ELR (cell line): ENCODE measurements around the gene HMGB1.

Experiments used
- DNase-seq: peaks from one replicate; pipeline ENCODE4 v3.0.0-alpha.2; 2015; ENCODE audit warnings: low read depth

HMGB1 gene

GRCh38 chr13:30465593-30466357, at the start of gene HMGB1:
Gene HMGB1, minus strand, starts transcription at chr13:30465936. Its CDS starts 2,256 bp downstream, at chr13:30463680.
- peak; percentile 100 for DNase-seq

DNA sequence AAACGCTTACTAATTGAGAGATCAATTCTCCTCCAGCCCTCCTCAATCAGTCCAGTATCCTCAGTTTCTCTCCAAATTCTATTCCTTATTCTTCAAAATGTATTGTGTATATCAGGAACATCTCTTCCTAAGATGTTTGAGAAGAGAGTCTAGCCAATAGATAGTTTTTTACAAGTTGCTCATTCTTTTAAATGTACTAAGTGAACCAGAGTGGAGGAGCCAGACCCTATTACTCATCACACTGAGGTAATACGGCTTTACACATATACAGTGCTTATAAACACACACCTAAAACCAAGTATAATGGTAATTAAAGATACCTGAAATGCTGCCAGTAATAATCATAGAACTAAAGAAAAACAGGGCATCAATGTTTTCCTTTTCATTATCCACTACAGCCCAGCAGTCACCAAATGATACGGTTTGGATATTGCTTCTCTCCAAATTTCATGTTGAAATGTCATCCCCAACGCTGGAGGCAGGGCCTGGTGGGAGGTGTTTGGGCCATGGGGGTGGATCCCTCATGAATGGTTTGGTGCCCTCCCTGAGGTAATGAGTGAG, 45.2 kb upstream of the HMGB1 start:
- no peak for DNase-seq

- no peak for DNase-seq
Measured at GRCh38 chr13:30510091-30510490, 44.4 kb upstream of the HMGB1 start.

DNA sequence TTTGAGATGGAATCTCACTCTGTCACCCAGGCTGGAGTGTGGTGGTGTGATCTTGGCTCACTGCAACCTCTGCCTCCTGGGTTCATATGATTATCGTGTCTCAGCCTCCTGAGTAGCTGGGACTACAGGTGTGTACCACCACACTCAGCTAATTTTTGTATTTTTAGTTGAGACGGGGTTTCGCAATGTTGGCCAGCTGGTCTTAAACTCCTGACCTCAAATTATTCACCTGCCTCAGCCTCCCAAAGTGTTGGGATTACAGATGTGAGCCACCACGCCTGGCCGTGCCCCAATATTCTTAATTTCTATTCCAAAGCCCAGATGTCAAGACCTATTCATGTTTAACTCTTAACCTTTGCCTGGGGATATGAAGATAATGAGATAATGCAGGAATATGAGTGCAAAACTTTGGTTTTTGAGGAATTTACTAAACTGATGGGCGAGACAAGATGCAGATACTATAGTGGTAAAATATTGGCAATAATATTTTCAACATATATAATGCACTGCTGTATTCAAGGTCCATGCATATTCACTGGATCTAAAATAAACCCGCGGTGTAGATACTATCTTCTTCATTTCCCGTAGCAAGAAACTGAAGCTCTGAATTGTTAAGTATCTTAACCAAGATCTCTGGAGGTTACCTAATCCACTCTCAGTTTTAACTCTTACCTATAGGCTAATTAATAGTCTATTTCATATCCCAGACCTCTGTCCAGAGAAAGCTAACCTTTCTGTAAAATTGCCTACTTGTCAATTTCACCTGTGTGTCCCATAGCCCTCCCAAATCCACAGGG, 43.7 kb upstream of the HMGB1 start:
- no peak for DNase-seq

DNA sequence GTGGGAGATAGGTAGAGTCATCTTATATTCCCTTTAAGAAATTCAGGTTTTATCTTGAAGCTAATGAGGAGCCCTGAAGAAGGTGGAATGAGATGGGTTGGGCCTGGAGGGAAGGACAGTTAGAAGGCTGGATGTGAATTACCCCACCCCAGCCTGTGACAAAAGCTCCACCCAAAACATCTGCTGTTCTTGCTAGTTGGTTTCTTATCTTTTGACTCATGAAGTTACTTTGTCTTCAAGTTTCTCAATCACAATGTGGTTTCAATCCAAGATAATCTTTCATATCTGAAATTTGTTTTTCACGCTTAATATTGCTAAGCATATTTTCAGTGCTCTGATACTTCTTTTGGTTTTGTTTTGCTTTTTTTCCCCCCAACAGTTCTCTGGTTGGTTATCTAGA, 38.3 kb upstream of the HMGB1 start:
- no peak for DNase-seq

DNA sequence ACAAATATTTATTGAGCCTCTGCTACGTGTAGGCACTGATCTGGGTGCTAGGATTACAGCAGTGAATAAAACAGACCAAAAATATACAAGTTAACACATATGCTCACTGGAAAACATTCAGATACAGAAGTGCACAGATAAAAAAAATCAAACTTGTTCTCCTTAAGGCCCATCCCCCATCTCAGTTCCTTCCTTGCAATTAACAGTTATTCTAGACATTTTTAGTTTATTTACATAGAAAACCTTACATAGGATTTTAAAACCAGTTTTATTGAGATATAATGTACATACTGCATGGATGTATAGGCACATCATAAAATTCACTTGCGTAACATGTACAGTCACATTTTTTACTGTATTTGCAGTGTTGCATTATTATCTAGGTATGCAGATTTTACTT, 36.5 kb upstream of the HMGB1 start:
- DNase-seq, result no peak

DNA sequence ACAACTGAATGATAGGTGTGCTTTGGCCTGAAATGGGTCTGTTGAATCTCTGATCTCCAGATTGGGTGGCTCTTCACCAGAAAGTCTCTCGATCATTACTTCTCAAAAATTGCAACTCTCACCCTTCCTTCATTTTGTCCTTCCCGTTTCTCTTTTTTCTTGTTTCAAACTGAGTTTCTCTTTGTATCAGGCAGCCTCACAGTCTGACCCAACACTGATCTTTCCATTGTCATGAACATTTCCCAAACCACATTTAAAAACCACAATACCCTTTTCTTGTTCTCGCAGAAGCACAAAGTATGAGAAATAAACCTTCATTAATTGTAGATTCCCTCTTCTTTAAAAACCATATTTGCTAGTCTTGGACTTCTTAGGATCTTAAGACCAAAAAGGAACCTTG, 33.6 kb upstream of the HMGB1 start:
- DNase-seq, result no peak

- no peak for DNase-seq
Measured at GRCh38 chr13:30496147-30496546, 30.4 kb upstream of the HMGB1 start.

DNA sequence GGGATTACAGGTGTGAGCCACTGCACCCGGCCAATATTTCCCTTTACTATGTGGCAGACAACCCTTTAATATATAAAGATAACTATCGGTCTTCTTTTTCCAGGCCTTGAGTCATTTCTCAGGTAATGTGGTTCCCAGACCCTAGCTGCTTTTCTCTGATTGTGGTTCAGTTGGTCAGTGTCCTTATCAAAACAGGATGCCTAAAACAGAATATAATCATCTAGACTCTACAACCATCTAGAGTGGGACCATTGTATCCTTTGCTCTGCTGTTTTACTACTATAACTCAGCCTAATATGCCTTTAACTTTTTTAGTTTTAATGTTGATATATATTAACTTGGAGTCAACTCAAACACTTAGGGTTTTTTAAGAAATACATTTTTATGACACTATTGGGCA, 30.0 kb upstream of the HMGB1 start:
- no peak for DNase-seq

GRCh38 chr13:30493658-30494381, 28.1 kb upstream of the HMGB1 start:
- DNase-seq, result no peak

GRCh38 chr13:30487075-30487470, 21.3 kb upstream of the HMGB1 start:
- DNase-seq, result no peak

DNA sequence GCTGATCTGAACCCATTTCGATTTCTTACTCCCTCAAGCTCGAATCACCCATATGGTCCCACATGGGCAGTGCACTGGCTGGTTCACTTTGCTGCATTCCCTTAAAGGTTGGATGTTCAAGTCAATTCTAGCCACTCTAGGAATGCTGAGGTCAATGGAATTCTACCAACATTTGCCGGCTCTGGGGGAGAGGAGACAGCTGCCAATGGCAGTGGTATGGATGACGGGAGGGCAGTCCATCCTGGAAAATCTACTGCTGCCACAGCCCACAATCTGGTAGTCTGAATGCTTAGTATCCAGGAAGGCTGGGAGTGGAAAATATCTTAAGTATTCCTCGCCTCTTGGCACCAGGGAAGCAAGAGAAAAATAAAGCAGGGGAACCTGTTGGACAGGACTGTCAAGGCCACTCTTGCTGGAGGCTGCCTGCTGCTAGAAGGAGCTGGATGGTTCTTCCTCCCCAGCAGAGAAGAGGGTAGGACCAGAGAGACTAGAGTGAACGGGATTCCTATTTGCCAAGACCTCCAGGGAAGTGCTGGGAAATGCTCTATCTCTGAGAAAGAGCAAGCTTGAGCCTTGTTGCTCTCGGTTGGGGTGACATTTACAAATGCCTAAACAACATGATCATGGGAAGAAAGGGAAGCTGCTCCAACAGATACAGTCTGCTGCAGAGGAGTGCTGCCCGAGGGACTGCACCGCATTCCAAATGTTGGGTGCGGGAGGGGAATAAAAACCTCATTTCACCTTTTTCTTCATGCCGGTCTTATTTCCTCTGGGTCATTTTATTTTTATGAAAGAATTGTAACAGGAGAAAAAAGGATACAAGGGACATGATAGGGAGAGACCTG, 20.7 kb upstream of the HMGB1 start:
- no peak for DNase-seq

GRCh38 chr13:30481241-30481760, 15.6 kb upstream of the HMGB1 start:
- DNase-seq, result no peak

DNA sequence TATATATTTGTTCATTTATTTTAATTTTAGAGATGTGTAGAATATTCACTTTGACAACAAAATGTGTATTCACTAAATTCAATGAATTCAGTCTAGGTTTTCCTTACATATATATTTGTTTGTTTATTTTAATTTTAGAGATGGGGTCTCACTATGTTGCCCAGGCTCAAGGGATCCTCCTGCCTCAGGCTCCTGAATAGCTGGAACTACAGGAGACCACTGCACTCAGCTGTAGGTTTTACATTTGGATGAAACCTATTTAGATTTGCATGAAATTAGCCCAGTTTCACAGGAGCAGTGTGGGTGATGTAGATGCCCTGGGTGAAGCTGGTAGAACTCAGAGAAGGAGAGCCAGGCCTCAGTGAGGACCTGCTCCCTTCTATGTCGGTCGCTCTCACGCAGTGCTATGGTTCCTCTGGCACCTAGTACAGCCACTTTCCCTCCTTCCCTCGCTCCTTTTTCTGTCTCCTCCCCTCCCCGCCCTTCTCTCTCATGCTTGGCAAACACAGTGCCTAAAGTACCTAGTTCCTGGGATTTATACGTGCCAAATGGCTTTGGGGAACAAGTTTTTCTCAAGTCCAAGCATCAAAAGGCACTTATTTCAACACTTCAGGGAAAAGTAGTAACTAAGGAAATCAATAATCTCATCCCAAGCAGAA, 14.7 kb upstream of the HMGB1 start:
- DNase-seq, result no peak

- no peak for DNase-seq
Measured at GRCh38 chr13:30479883-30480219, 14.1 kb upstream of the HMGB1 start.

GRCh38 chr13:30479154-30479882, 13.6 kb upstream of the HMGB1 start:
- no peak for DNase-seq

DNA sequence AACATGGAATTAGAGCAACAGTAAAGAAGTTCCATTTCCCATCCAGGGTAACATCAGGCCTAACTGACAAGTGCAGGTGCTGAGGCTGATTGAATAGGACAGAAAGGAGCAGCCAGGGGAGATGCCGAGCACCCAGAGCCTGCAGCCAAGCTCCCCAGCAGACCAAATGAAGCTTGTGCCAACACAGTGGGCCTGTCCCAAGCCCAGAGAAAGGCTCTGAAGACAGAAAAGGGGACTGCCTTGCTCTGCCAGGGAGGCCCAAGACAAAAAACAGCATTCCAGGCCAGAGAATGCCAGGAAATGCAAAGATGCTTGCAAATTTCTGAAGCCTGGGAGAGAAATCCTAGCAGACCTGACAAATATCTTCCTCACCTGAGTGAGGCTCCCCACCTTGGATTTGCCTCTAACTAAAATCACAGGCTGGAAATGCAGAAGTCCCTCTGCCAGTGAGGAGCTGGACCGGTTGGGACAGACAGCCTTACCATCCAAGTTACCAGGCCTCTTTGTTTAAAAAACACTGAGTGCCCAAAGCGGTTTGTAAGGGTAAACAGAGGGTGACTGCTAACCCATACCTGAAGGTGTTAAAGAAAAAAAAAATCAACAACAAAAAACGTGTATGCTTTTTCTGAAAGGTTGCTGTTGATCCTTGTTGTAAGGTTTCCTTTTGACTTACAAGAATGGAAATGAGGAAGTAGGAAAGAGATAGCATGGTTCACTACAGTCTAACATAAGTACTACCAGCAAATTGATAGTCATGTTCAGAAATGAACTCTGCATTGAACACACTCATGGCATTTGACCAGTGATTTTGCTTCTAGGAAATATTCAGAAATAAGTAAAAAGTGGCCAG, 11.8 kb upstream of the HMGB1 start:
- no peak for DNase-seq

GRCh38 chr13:30473675-30474074, 7.9 kb upstream of the HMGB1 start:
- no peak for DNase-seq

- DNase-seq, result peak; percentile 41
Measured at GRCh38 chr13:30466841-30467252, 1.1 kb upstream of the HMGB1 start.
